Trophoblast cell (in vitro differentiated cells and primary cell): ENCODE results near the gene UACA.

Source experiments
- DNase-seq, 2 donors: peaks; one replicate each; pipeline ENCODE4 v3.0.0-alpha.2; 2016
- H2AFZ ChIP-seq: 2 replicates; pipeline ENCODE4 v1.6.1; 2013; ENCODE audit warnings: low read length, moderate library complexity, mild to moderate bottlenecking; ENCODE audit not compliant: insufficient read depth, poor library complexity
- H2AK5ac ChIP-seq: 2 replicates; pipeline ENCODE4 v1.6.1; 2013; ENCODE audit warnings: mild to moderate bottlenecking, low read length
- H2BK120ac ChIP-seq: 2 replicates; pipeline ENCODE4 v1.6.1; 2013; ENCODE audit warnings: low read length, mild to moderate bottlenecking, moderate library complexity; ENCODE audit not compliant: insufficient read depth, poor library complexity
- H2BK12ac ChIP-seq: 2 replicates; pipeline ENCODE4 v1.6.1; 2013; ENCODE audit warnings: mild to moderate bottlenecking, low read length, moderate library complexity
- H2BK5ac ChIP-seq: 2 replicates; pipeline ENCODE4 v1.6.1; 2013; ENCODE audit warnings: low read length, low read depth, moderate library complexity, mild to moderate bottlenecking; ENCODE audit not compliant: poor library complexity
- H3K14ac ChIP-seq: 2 replicates; pipeline ENCODE4 v1.6.1; 2013; ENCODE audit warnings: mild to moderate bottlenecking, low read length
- H3K18ac ChIP-seq: 2 replicates; pipeline ENCODE4 v1.6.1; 2013; ENCODE audit warnings: mild to moderate bottlenecking, low read length
- H3K23ac ChIP-seq: 2 replicates; pipeline ENCODE4 v1.6.1; 2013; ENCODE audit warnings: low read length
- H3K27ac ChIP-seq: 2 replicates; pipeline ENCODE4 v1.5.1; 2013; ENCODE audit warnings: low read depth, mild to moderate bottlenecking, inconsistent platforms, low read length, moderate library complexity
- H3K27me3 ChIP-seq: 2 replicates; pipeline ENCODE4 v1.6.1; 2013; ENCODE audit warnings: inconsistent platforms, mild to moderate bottlenecking, low read length, moderate library complexity; ENCODE audit not compliant: insufficient read depth
- H3K36me3 ChIP-seq, 2 experiments: 1 replicate in 1 of 2; 2 replicates in 1 of 2; pipeline ENCODE4 v1.6.1; 2013; ENCODE audit warnings: low read length in 2 of 2, mild to moderate bottlenecking in 2 of 2, moderate library complexity in 1 of 2; ENCODE audit not compliant: insufficient read depth in 2 of 2, control insufficient read depth in 1 of 2
- H3K4ac ChIP-seq: 2 replicates; pipeline ENCODE4 v1.6.1; 2013; ENCODE audit warnings: low read depth, mild to moderate bottlenecking, low read length, moderate library complexity
- H3K4me1 ChIP-seq, 2 experiments: 1 replicate in 1 of 2; 2 replicates in 1 of 2; pipeline ENCODE4 v1.6.1; 2013; ENCODE audit warnings: low read length in 2 of 2, mild to moderate bottlenecking in 2 of 2, moderate library complexity in 1 of 2; ENCODE audit not compliant: insufficient read depth in 2 of 2, control insufficient read depth in 1 of 2
- H3K4me2 ChIP-seq: 2 replicates; pipeline ENCODE4 v1.6.1; 2013; ENCODE audit warnings: inconsistent platforms, mild to moderate bottlenecking, low read length, moderate library complexity
- H3K4me3 ChIP-seq: 2 replicates; pipeline ENCODE4 v1.5.1; 2013; ENCODE audit warnings: mild to moderate bottlenecking, low read depth, low read length, inconsistent platforms
- H3K79me1 ChIP-seq: one replicate; pipeline ENCODE4 v1.6.1; 2013; ENCODE audit warnings: low read length
- H3K79me2 ChIP-seq: 2 replicates; pipeline ENCODE4 v1.6.1; 2013; ENCODE audit warnings: low read length, mild to moderate bottlenecking; ENCODE audit not compliant: control insufficient read depth, insufficient read depth, poor library complexity
- H3K9ac ChIP-seq: 2 replicates; pipeline ENCODE4 v1.6.1; 2013; ENCODE audit warnings: mild to moderate bottlenecking, low read length
- H3K9me3 ChIP-seq: 2 replicates; pipeline ENCODE4 v1.6.1; 2013; ENCODE audit warnings: low read depth, mild to moderate bottlenecking, control low read depth, inconsistent platforms, low read length; ENCODE audit not compliant: insufficient read depth
- H4K12ac ChIP-seq: 2 replicates; pipeline ENCODE4 v1.6.1; 2013; ENCODE audit warnings: low read depth, mild to moderate bottlenecking, low read length, moderate library complexity
- H4K8ac ChIP-seq: 2 replicates; pipeline ENCODE4 v1.6.1; 2013; ENCODE audit warnings: low read depth, mild to moderate bottlenecking, low read length, moderate library complexity
- H4K91ac ChIP-seq: one replicate; pipeline ENCODE4 v1.6.1; 2013; ENCODE audit warnings: low read depth, mild to moderate bottlenecking, low read length, moderate library complexity
- WGBS: extraction: QIAGEN DNeasy Blood & Tissue Kit; methylation state at CpG from one replicate; pipeline ENCODE4 v1.1.7; 2013; ENCODE audit warnings: missing lambda C conversion rate; ENCODE audit not compliant: insufficient read length, insufficient coverage; ENCODE audit errors: extremely low coverage; 5-methylcytosine and 5-hydroxymethylcytosine counted together

UACA gene

DNA sequence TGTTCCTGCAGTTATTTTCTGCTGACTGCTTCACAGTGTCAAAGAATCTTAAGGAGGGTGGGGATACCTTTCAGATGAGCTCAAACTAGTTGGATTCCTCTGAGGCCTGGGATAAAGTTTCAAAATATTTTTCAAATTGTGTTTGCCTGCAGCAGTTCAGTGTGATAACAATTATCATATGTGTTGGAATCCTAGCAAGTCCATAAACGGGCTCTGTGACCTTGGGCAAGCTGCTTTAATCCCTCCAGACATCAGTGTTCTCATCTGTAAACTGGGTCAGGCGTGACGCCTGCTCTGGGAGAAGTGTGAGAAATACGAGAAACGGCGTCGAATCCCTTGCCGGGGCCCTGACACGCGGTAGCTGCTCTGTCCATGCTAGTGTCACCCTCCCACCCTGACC lies 153.5 kb downstream of the UACA start:
- DNase-seq, result peak; percentile 89 to 95
- Histone ChIP-seq H3K4ac (no peak overlapping the region), H3K36me3 (no peaks in the 10 kb centered on the region), H3K23ac (no peak overlapping the region), H3K9me3 (no peaks in the 10 kb centered on the region), H3K18ac (no peak overlapping the region), H3K79me1 (no peaks in the 10 kb centered on the region), H3K4me1 (peaks cover 0 to 3% of the 10 kb centered on the region in 2 experiments), H3K27me3 (no peaks in the 10 kb centered on the region), H4K8ac (no peak overlapping the region), H2AFZ (no peak overlapping the region), H3K4me3 (no peak overlapping the region), H3K79me2 (no peaks in the 10 kb centered on the region), H3K9ac (no peak overlapping the region), H2BK12ac (no peak overlapping the region), H4K12ac (no peak overlapping the region), H2BK5ac (no peak overlapping the region), H3K4me2 (no peak overlapping the region), H2AK5ac (no peak overlapping the region), H3K27ac (no peak overlapping the region), H3K14ac (no peak overlapping the region), H4K91ac (no peak overlapping the region), H2BK120ac (no peak overlapping the region)
- WGBS, result no CpG with 5 or more reads among the region's 10 CpGs

DNA sequence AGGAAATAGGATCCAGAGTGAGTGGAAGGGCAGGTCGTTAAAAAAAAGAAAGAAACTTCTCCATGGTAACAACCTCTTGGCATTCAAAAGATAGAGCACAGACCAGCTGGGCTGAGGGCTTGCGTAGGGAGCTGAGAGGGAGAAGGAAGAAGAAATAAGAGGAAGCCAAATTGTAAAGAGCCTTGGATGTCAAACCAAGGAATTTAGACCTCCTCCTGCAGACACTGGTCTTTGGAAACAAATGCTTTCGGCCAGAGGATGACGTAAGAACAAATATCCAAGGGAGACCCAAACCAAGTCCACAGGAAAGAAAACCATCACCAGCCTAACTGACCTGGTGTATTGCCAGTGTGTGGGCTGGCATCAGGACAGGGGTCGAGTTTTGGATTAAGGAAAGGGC lies 155.2 kb downstream of the UACA start:
- no peaks in the 10 kb centered on the region for H3K27me3 ChIP-seq
- H3K4me2 ChIP-seq, result no peak overlapping the region
- H3K4me1 ChIP-seq, result peaks cover 0 to 3% of the 10 kb centered on the region in 2 experiments
- peaks cover 2% of the 10 kb centered on the region for H3K9me3 ChIP-seq
- no CpG with 5 or more reads among the region's 5 CpGs for WGBS
- no peak overlapping the region for H2AFZ ChIP-seq
- no peak overlapping the region for H4K8ac ChIP-seq
- H3K4me3 ChIP-seq, result no peak overlapping the region
- H3K4ac ChIP-seq, result no peak overlapping the region
- H3K18ac ChIP-seq, result no peak overlapping the region
- no peaks in the 10 kb centered on the region for H3K79me1 ChIP-seq
- H3K79me2 ChIP-seq, result no peaks in the 10 kb centered on the region
- no peak overlapping the region for H3K9ac ChIP-seq
- H4K91ac ChIP-seq, result no peak overlapping the region
- no peak overlapping the region for H3K14ac ChIP-seq
- H4K12ac ChIP-seq, result no peak overlapping the region
- H2AK5ac ChIP-seq, result no peak overlapping the region
- H3K27ac ChIP-seq, result no peak overlapping the region
- H2BK120ac ChIP-seq, result no peak overlapping the region
- no peak overlapping the region for H3K23ac ChIP-seq
- H2BK12ac ChIP-seq, result no peak overlapping the region
- no peaks in the 10 kb centered on the region for H3K36me3 ChIP-seq
- H2BK5ac ChIP-seq, result no peak overlapping the region
- peak; percentile 20 to 53 for DNase-seq

DNA sequence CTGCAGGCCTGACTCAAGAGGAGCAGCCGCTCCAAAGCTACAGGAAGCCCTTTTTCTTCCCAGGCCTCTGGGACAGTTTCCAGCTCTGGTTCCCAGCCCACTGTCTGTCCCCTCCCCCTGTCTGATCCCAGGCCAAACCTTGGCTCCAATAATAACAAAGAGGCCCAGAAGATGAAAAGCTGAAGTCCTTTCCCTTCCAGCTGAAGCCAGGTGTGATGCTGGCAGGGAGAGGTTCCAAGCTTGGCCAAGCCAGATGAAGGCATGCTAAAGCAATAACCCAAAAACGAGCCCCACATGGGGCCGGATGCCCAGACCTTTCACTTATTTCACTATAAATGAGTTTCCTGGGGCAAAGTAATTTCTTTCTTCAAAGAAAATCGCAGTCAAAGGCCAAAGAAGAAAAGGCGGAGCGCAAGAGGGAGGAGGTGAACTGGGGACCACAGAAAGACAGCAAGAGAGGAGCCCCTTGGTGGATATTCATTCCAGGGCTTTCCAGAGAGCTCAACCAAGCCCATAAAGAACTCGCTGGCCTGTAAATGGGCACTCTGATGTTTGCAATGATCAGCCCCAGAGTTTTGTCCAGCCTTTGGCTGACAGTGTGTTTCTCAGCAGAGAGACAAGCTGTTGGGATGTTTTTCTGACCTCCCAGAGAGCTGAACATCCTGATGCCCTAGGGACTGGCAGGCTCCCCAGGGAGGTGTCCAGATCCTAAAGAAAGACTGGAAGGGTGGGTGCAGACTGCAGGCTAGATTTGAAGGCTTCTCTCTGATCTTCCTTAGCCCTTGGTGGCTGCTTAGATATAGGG lies 157.6 kb downstream of the UACA start:
- Histone ChIP-seq H3K4me2 (no peak overlapping the region), H3K14ac (no peak overlapping the region), H2AK5ac (no peak overlapping the region), H3K18ac (no peak overlapping the region), H4K91ac (no peak overlapping the region), H2BK12ac (no peak overlapping the region), H3K4me3 (no peak overlapping the region), H3K79me1 (no peaks in the 10 kb centered on the region), H3K9ac (no peak overlapping the region), H3K23ac (no peak overlapping the region), H3K36me3 (no peaks in the 10 kb centered on the region), H3K4me1 (peaks cover 0 to 3% of the 10 kb centered on the region in 2 experiments), H3K9me3 (peaks cover 2% of the 10 kb centered on the region), H3K27ac (no peak overlapping the region), H3K4ac (no peak overlapping the region), H2AFZ (no peak overlapping the region), H3K27me3 (no peaks in the 10 kb centered on the region), H3K79me2 (no peaks in the 10 kb centered on the region), H2BK5ac (no peak overlapping the region), H4K8ac (no peak overlapping the region), H4K12ac (no peak overlapping the region), H2BK120ac (no peak overlapping the region)
- no peak for DNase-seq
- no CpG with 5 or more reads among the region's 7 CpGs for WGBS

DNA sequence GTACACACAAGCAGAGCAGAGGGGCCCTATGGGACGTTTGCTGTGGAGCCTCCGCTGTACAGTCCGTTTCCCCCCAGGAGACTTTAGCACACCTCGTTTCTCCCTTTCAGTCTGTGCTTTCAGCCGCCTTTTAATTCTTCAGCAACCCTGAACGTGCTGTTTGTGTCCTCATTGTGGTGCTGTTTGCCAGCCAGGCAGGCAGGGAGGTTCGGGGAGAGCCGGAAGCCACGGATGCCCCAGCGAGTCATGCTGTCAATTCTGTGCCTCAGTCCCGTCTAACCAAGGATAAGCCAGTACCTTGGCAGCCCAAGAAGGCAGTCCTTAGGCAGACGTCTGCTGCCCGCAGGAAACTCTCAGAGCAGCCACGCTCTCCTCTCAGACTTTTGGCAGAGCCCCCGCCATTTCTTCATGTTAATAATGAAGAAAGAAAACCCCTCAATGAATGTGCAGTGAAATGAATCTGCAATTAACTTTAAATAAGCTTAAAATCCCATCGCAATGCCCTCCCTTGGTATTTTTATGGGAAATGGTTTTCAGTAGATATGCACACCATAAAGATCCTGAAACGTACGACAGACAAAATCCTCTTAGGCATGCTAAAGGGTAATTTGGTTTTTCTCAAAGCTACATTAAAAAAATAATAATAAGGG lies 158.6 kb downstream of the UACA start:
- no peak overlapping the region for H2BK12ac ChIP-seq
- H3K79me1 ChIP-seq, result no peaks in the 10 kb centered on the region
- H2BK5ac ChIP-seq, result no peak overlapping the region
- H3K4me3 ChIP-seq, result no peak overlapping the region
- WGBS, result no CpG with 5 or more reads among the region's 18 CpGs
- no peak overlapping the region for H2AK5ac ChIP-seq
- H3K14ac ChIP-seq, result no peak overlapping the region
- no peak overlapping the region for H2AFZ ChIP-seq
- no peak overlapping the region for H3K4me2 ChIP-seq
- H3K4me1 ChIP-seq, result peaks cover 0 to 3% of the 10 kb centered on the region in 2 experiments
- no peak for DNase-seq
- H4K91ac ChIP-seq, result no peak overlapping the region
- H3K79me2 ChIP-seq, result no peaks in the 10 kb centered on the region
- no peak overlapping the region for H2BK120ac ChIP-seq
- H3K9me3 ChIP-seq, result peaks cover 2% of the 10 kb centered on the region
- H3K36me3 ChIP-seq, result no peaks in the 10 kb centered on the region
- no peak overlapping the region for H3K23ac ChIP-seq
- no peak overlapping the region for H4K8ac ChIP-seq
- no peak overlapping the region for H3K9ac ChIP-seq
- no peak overlapping the region for H3K27ac ChIP-seq
- no peaks in the 10 kb centered on the region for H3K27me3 ChIP-seq
- no peak overlapping the region for H3K4ac ChIP-seq
- H3K18ac ChIP-seq, result no peak overlapping the region
- H4K12ac ChIP-seq, result no peak overlapping the region
